ENCODE results near the gene MRPL30. TPM values are rescaled to one million over a fixed set of nuclear protein-coding genes. Genes with fewer than 3 reads are reported as not detected.

MRPL30 gene

GRCh38 chr2:99240431-99240830 lies 59.4 kb downstream of the MRPL30 start:
- Histone ChIP-seq H3K4me2 (ENCODE audit: low read length) (no peak overlapping the region), H3K36me3 (ENCODE audit: insufficient read depth, low read length) (no peaks in the 10 kb centered on the region), H3K27me3 (ENCODE audit: control insufficient read depth, insufficient read depth, low read length) (no peaks in the 10 kb centered on the region), H3K4me1 (ENCODE audit: control insufficient read depth, insufficient read depth, low read length) (no peaks in the 10 kb centered on the region), H3K9ac (ENCODE audit: low read depth, low read length) (no peak overlapping the region), H3K9me3 (replicated peaks; ENCODE audit: low read length) (no peaks in the 10 kb centered on the region), H3K4me3 (ENCODE audit: low read length) (no peak overlapping the region)

- H3K27me3 ChIP-seq (ENCODE audit: control insufficient read depth, insufficient read depth, low read length) = no peaks in the 10 kb centered on the region
- H3K4me3 ChIP-seq (ENCODE audit: low read length) = no peak overlapping the region
- no peaks in the 10 kb centered on the region for H3K36me3 ChIP-seq (ENCODE audit: insufficient read depth, low read length)
- H3K4me1 ChIP-seq (ENCODE audit: control insufficient read depth, insufficient read depth, low read length) = no peaks in the 10 kb centered on the region
- no peak overlapping the region for H3K9ac ChIP-seq (ENCODE audit: low read depth, low read length)
- no peaks in the 10 kb centered on the region for H3K9me3 ChIP-seq (replicated peaks; ENCODE audit: low read length)
- H3K4me2 ChIP-seq (ENCODE audit: low read length) = no peak overlapping the region
Observed at GRCh38 chr2:99242151-99242550, 61.2 kb downstream of the MRPL30 start.

Small RNAs within 50 kb of the gene (small RNA-seq; reads per million reads assigned to genes)
- not detected for gene AC092587.1

All from skeletal muscle satellite cell (primary cell).